Measurements from ENCODE around the gene ALG12. TPM values are rescaled to one million over a fixed set of nuclear protein-coding genes. Genes with fewer than 3 reads are reported as not detected.
A peak's percentile ranks its signal among the peaks of the same experiment; 100 is the strongest.

The ALG12 gene
- total and polyA plus RNA-seq, 2 of the 13 experiments (the other 11 are each of a cell fraction or from before 2014, with no cell fraction given) = 7.8 to 15.8 TPM

GRCh38 chr22:49941507-49942316 is 23.5 kb upstream of the ALG12 start (continued):
- TF ChIP-seq KMT2A (CRISPR knock-in tag; IDR thresholded peaks at IDR 0.05) (no peak), KLF15 (CRISPR knock-in tag; IDR thresholded peaks at IDR 0.05; ENCODE audit: borderline replicate concordance) (no peak), EED (CRISPR knock-in tag; IDR thresholded peaks at IDR 0.05) (no peak), SKIL (CRISPR knock-in tag; IDR thresholded peaks at IDR 0.05; ENCODE audit: borderline replicate concordance) (peak; percentile 58; the same call in 1 of the 2 replicates), CAMTA2 (CRISPR knock-in tag; IDR thresholded peaks at IDR 0.05; ENCODE audit: borderline replicate concordance) (no peak), HDAC1 (CRISPR knock-in tag; IDR thresholded peaks at IDR 0.05) (0 out of 2 replicates have a peak, but pooled peaks have one; percentile 16), CSRNP1 (CRISPR knock-in tag; IDR thresholded peaks at IDR 0.05) (0 out of 2 replicates have a peak, but pooled peaks have one; percentile 55), ZNF547 (CRISPR knock-in tag; IDR thresholded peaks at IDR 0.05) (no peak), PITX1 (CRISPR knock-in tag; IDR thresholded peaks at IDR 0.05) (peak; percentile 38; the same call in 1 of the 2 replicates), BRD4 (CRISPR knock-in tag; IDR thresholded peaks at IDR 0.05) (0 out of 2 replicates have a peak, but pooled peaks have one; percentile 11), WIZ (CRISPR knock-in tag; IDR thresholded peaks at IDR 0.05) (no peak), TFDP1 (CRISPR knock-in tag; IDR thresholded peaks at IDR 0.05; ENCODE audit: borderline replicate concordance) (no peak; the same call in 1 of the 2 replicates), TFE3 (CRISPR knock-in tag; IDR thresholded peaks at IDR 0.05) (peak; percentile 43; the same call in 1 of the 2 replicates), SETDB1 (CRISPR knock-in tag; IDR thresholded peaks at IDR 0.05; ENCODE audit: borderline replicate concordance) (no peak), SAP130 (CRISPR knock-in tag; IDR thresholded peaks at IDR 0.05; ENCODE audit: low read depth) (peak; percentile 51; the same call in 1 of the 2 replicates), MEF2D (CRISPR knock-in tag; IDR thresholded peaks at IDR 0.05) (0 out of 2 replicates have a peak, but pooled peaks have one; percentile 24), ZNF788 (CRISPR knock-in tag; IDR thresholded peaks at IDR 0.05; ENCODE audit: borderline replicate concordance) (no peak), CBFB (CRISPR knock-in tag; IDR thresholded peaks at IDR 0.05) (no peak)
